Endothelial cell of umbilical vein (primary cell): ENCODE results near the gene PLAAT3. TPM values are rescaled to one million over a fixed set of nuclear protein-coding genes. Genes with fewer than 3 reads are reported as not detected.

Experiments used
- BruUV-seq: library from RNA; stranded (reverse); fragments of 400-500 nt; replicated peaks from 2 replicates; lab custom pipeline; 2021; lab: Mats Ljungman, UMichigan
- CTCF ChIA-PET: fragments of 300-600, 350-600 bp; sonication (Branson Sonifier 250); formaldehyde crosslinking; loops from one replicate; lab custom pipeline; 2021; ENCODE audit warnings: antibody characterized with exemption, inconsistent platforms; lab: Charles Lee
- POLR2A ChIA-PET: fragments of 300-600, 350-600 bp; sonication (Branson Sonifier 250); formaldehyde crosslinking; loops from one replicate; lab custom pipeline; 2021; ENCODE audit warnings: antibody characterized with exemption, inconsistent platforms; lab: Charles Lee
- DNase-seq: peaks from one replicate; pipeline ENCODE4 v3.0.0-alpha.2; 2011; ENCODE audit warnings: low read depth, low spot score
- FAIRE-seq: peaks from 2 replicates; lab custom pipeline; 2011; peaks lifted over from hg19 to GRCh38; lab: Jason Lieb, UNC
- H2AFZ ChIP-seq: 2 replicates; pipeline ENCODE4 v1.6.0; 2012; ENCODE audit warnings: low read depth, low read length, control low read depth, inconsistent platforms
- H3K27ac ChIP-seq: 2 replicates; pipeline ENCODE4 v1.5.1; 2011; ENCODE audit warnings: low read depth, mild to moderate bottlenecking, control low read depth, low read length, moderate library complexity; ENCODE audit not compliant: insufficient read depth
- H3K27me3 ChIP-seq, 2 experiments: 2 replicates each; pipeline versions ENCODE4 v1.6.0 to v1.6.1; 2011; ENCODE audit warnings: low read length in 2 of 2, mixed read lengths in 1 of 2; ENCODE audit not compliant: control insufficient read depth in 2 of 2, insufficient read depth in 2 of 2
- H3K36me3 ChIP-seq, 2 experiments: 2 replicates in 1 of 2; 3 replicates in 1 of 2; pipeline ENCODE4 v1.5.1; 2011; ENCODE audit warnings: low read length in 2 of 2, mild to moderate bottlenecking in 1 of 2, moderate library complexity in 1 of 2; ENCODE audit not compliant: control insufficient read depth in 2 of 2, insufficient read depth in 2 of 2; ENCODE audit errors: extremely low read depth in 1 of 2
- H3K4me1 ChIP-seq: 3 replicates; pipeline ENCODE4 v1.5.1; 2011; ENCODE audit warnings: mild to moderate bottlenecking, low read length; ENCODE audit not compliant: control insufficient read depth, insufficient read depth; ENCODE audit errors: extremely low read depth
- H3K4me2 ChIP-seq: 2 replicates; pipeline ENCODE4 v1.6.1; 2011; ENCODE audit warnings: low read length, control low read depth, mixed read lengths; ENCODE audit not compliant: insufficient read depth
- H3K4me3 ChIP-seq, 3 experiments: fragments of 200-600 bp in 1 of 3; sonication (generic), shearing (Covaris generic) in 1 of 3; replicated peaks in 1 of 3; 2 replicates each; pipeline ENCODE4 v1.5.1; 2011 to 2016; ENCODE audit warnings: control low read depth in 3 of 3, low read length in 3 of 3, mild to moderate bottlenecking in 2 of 3, inconsistent platforms in 1 of 3, low read depth in 1 of 3, moderate library complexity in 1 of 3; ENCODE audit not compliant: insufficient read depth in 1 of 3
- H3K79me2 ChIP-seq: 2 replicates; pipeline ENCODE4 v1.6.0; 2012; ENCODE audit warnings: low read length, inconsistent platforms; ENCODE audit not compliant: control insufficient read depth, insufficient read depth
- H3K9ac ChIP-seq: replicated peaks from 2 replicates; pipeline ENCODE3; 2011; ENCODE audit warnings: low read length, control low read depth; ENCODE audit not compliant: insufficient read depth; ENCODE audit errors: extremely low read depth
- H3K9me1 ChIP-seq: replicated peaks from 3 replicates; pipeline ENCODE4 v1.6.0; 2011; ENCODE audit warnings: mild to moderate bottlenecking, low read length; ENCODE audit not compliant: control insufficient read depth, insufficient read depth; ENCODE audit errors: extremely low read depth
- H3K9me3 ChIP-seq: replicated peaks from 2 replicates; pipeline ENCODE4 v1.5.1; 2012; ENCODE audit warnings: low read length, inconsistent platforms; ENCODE audit not compliant: control insufficient read depth, insufficient read depth
- H4K20me1 ChIP-seq: replicated peaks from 2 replicates; pipeline ENCODE3; 2011; ENCODE audit warnings: mild to moderate bottlenecking, low read length; ENCODE audit not compliant: control insufficient read depth, insufficient read depth; ENCODE audit errors: extremely low read depth
- EZH2 ChIP-seq: IDR thresholded peaks from 2 replicates; pipeline ENCODE4 v1.6.1; 2012; ENCODE audit warnings: borderline replicate concordance, low read depth, mild to moderate bottlenecking, moderate library complexity, low read length, inconsistent platforms; ENCODE audit not compliant: severe bottlenecking
- FOS ChIP-seq: IDR thresholded peaks from 2 replicates; pipeline ENCODE4 v1.6.1; 2011; ENCODE audit warnings: mild to moderate bottlenecking, low read length, moderate library complexity, borderline replicate concordance; ENCODE audit not compliant: insufficient read depth
- GATA2 ChIP-seq: IDR thresholded peaks from 2 replicates; pipeline ENCODE4 v1.7.0; 2011; ENCODE audit warnings: low read depth, mild to moderate bottlenecking, moderate library complexity, mixed read lengths, low read length; ENCODE audit not compliant: insufficient read length, insufficient read depth
- JUN ChIP-seq: IDR thresholded peaks from 2 replicates; pipeline ENCODE4 v1.6.1; 2011; ENCODE audit warnings: borderline replicate concordance, low read depth; ENCODE audit not compliant: insufficient read length, insufficient read depth
- MAX ChIP-seq: IDR thresholded peaks from 2 replicates; pipeline ENCODE4 v1.6.1; 2011; ENCODE audit not compliant: insufficient read depth, insufficient read length
- MYC ChIP-seq: IDR thresholded peaks from one replicate; pipeline ENCODE4 v1.6.1; 2011; ENCODE audit warnings: mild to moderate bottlenecking, low read depth, low read length
- POLR2A ChIP-seq: IDR thresholded peaks from 2 replicates; pipeline ENCODE4 v1.6.1; 2012; ENCODE audit warnings: low read depth, mild to moderate bottlenecking, control low read depth, low read length
- POLR2AphosphoS5 ChIP-seq: IDR thresholded peaks from 2 replicates; pipeline ENCODE4 v1.6.1; 2012; ENCODE audit warnings: low read depth, mild to moderate bottlenecking, control low read depth, low read length, moderate library complexity; ENCODE audit not compliant: insufficient read depth
- dilution Hi-C: fragments of 300-500 bp; cut with MboI; formaldehyde crosslinking; loops from one replicate; pipeline ENCODE4 v1.15.0; 2019; ENCODE audit warnings: low sequenced_read_pairs; ENCODE audit not compliant: extremely low pct_ligation_motif_present
- intact Hi-C: fragments of 100-400 bp; cut with micrococcal nuclease; formaldehyde crosslinking; loops from one replicate; pipeline ENCODE4 v1.10.0; 2022
- polyA plus RNA-seq, 4 experiments: library from polyadenylated mRNA; depleted of rRNA in 3 of 4; stranded (reverse) in 3 of 4; unstranded in 1 of 4; fragments of >200 nt; gene quantifications; 2 replicates each; pipeline versions ENCODE4 v1.2.1 to v1.2.3, GENCODE V29; 2011 to 2012; ENCODE audit warnings: missing spikeins in 1 of 4
- total RNA-seq: library from RNA; stranded (reverse); gene quantifications from 2 replicates; pipeline ENCODE4 v1.2.3, GENCODE V29; 2021
- TF ChIP-seq, protein P1 (sequence below), 2 donors: IDR thresholded peaks; 1 replicate in 1 of 2; 2 replicates in 1 of 2; pipeline ENCODE4 v1.5.1; 2011; ENCODE audit warnings: low read length in 2 of 2, mild to moderate bottlenecking in 2 of 2, moderate library complexity in 2 of 2, control low read depth in 1 of 2, inconsistent platforms in 1 of 2, low read depth in 1 of 2; ENCODE audit not compliant: insufficient read depth in 1 of 2; ENCODE audit errors: extremely low read depth in 1 of 2

PLAAT3 gene
- total and polyA plus RNA-seq, 2 donors (not counting 3 experiments of a cell fraction or from before 2014, with no cell fraction given): 22.8 to 40.2 TPM

GRCh38 chr11:63534895-63535461 lies 79.3 kb downstream of the PLAAT3 start:
- Histone ChIP-seq H4K20me1 (no peaks in the 10 kb centered on the region), H3K4me3 (no peak overlapping the region), H3K9me1 (no peaks in the 10 kb centered on the region), H3K36me3 (no peaks in the 10 kb centered on the region), H2AFZ (no peak overlapping the region), H3K9ac (no peak overlapping the region), H3K4me2 (no peak overlapping the region), H3K79me2 (no peaks in the 10 kb centered on the region), H3K4me1 (peaks cover 8% of the 10 kb centered on the region), H3K9me3 (no peaks in the 10 kb centered on the region), H3K27me3 (peaks cover 0 to 2% of the 10 kb centered on the region in 2 experiments), H3K27ac (no peak overlapping the region)
- TF ChIP-seq GATA2: no peak
- no peak for TF ChIP-seq POLR2AphosphoS5
- no peak for TF ChIP-seq EZH2
- TF ChIP-seq JUN: no peak
- TF ChIP-seq POLR2A: no peak
- no peak for TF ChIP-seq MAX
- TF ChIP-seq FOS: no peak
- no peak for TF ChIP-seq MYC
- TF ChIP-seq, protein P1, sequence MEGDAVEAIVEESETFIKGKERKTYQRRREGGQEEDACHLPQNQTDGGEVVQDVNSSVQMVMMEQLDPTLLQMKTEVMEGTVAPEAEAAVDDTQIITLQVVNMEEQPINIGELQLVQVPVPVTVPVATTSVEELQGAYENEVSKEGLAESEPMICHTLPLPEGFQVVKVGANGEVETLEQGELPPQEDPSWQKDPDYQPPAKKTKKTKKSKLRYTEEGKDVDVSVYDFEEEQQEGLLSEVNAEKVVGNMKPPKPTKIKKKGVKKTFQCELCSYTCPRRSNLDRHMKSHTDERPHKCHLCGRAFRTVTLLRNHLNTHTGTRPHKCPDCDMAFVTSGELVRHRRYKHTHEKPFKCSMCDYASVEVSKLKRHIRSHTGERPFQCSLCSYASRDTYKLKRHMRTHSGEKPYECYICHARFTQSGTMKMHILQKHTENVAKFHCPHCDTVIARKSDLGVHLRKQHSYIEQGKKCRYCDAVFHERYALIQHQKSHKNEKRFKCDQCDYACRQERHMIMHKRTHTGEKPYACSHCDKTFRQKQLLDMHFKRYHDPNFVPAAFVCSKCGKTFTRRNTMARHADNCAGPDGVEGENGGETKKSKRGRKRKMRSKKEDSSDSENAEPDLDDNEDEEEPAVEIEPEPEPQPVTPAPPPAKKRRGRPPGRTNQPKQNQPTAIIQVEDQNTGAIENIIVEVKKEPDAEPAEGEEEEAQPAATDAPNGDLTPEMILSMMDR (IDR thresholded peaks at IDR 0.05; ENCODE audit: extremely low read depth in 1 of 2, insufficient read depth in 1 of 2, low read depth in 1 of 2, low read length in 2 of 2): no peak
- FAIRE-seq: no peak
- no peak for DNase-seq
- dilution Hi-C loops: no loop called here
- intact Hi-C loops: no loop called here
- no TSS peak for BruUV-seq
- ChIA-PET CTCF (no interaction called here), POLR2A (no interaction called here)
